Kidney epithelial cell (primary cell): ENCODE measurements around the gene WFDC11. TPM values are rescaled to one million over a fixed set of nuclear protein-coding genes. Genes with fewer than 3 reads are reported as not detected.
"Not testable (repeated sequence)": the region's sequence is repeated elsewhere in the genome, so short reads cannot be mapped to it uniquely, and the experiment has no call there.

Experiments
- DNase-seq: peaks from one replicate; pipeline ENCODE4 v3.0.0-alpha.2; 2010; ENCODE audit warnings: low read depth
- H3K27me3 ChIP-seq: 2 replicates; pipeline ENCODE4 v1.6.0; 2011; ENCODE audit warnings: low read length; ENCODE audit not compliant: control insufficient read depth, insufficient read depth
- H3K36me3 ChIP-seq: 2 replicates; pipeline ENCODE4 v1.5.1; 2011; ENCODE audit warnings: low read length; ENCODE audit not compliant: control insufficient read depth, insufficient read depth
- H3K4me3 ChIP-seq: 2 replicates; pipeline ENCODE4 v1.5.1; 2011; ENCODE audit warnings: low read depth, mild to moderate bottlenecking, control low read depth, low read length
- total RNA-seq: library from RNA; depleted of rRNA; stranded (reverse); fragments of >200 nt; gene quantifications from 2 replicates; pipeline ENCODE4 v1.2.3, GENCODE V29; 2015
- TF ChIP-seq, protein P1 (sequence below): IDR thresholded peaks from 2 replicates; pipeline ENCODE4 v1.5.1; 2011; ENCODE audit warnings: mild to moderate bottlenecking, moderate library complexity, low read length, control low read depth, inconsistent platforms; ENCODE audit not compliant: insufficient read depth, poor library complexity, severe bottlenecking

Gene WFDC11
- not detected in 2 replicates for total RNA-seq

DNA sequence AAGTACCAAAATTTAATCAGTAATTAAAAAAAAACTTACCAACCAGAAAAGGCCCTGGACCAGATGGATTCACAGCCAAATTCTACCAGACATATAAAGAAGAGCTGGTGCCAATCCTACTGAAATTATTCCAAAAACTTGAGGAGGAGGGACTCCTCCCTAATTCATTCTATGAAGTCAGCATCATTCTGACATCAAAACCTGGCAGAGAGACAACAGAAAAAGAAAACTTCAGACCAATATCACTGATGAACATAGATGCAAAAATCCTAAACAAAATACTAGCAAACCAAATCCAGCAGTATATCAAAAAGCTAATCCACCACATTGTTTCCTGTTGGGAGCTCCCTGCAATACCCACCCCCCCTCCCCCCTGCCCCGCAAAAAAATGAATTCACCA is at the start of gene WFDC11:
Gene WFDC11 (minus strand): TSS at position 101 of the 400 bp plus-strand sequence. CDS start 19,639 bp downstream, outside the sequence.
- no peak for DNase-seq
- TF ChIP-seq, protein P1, sequence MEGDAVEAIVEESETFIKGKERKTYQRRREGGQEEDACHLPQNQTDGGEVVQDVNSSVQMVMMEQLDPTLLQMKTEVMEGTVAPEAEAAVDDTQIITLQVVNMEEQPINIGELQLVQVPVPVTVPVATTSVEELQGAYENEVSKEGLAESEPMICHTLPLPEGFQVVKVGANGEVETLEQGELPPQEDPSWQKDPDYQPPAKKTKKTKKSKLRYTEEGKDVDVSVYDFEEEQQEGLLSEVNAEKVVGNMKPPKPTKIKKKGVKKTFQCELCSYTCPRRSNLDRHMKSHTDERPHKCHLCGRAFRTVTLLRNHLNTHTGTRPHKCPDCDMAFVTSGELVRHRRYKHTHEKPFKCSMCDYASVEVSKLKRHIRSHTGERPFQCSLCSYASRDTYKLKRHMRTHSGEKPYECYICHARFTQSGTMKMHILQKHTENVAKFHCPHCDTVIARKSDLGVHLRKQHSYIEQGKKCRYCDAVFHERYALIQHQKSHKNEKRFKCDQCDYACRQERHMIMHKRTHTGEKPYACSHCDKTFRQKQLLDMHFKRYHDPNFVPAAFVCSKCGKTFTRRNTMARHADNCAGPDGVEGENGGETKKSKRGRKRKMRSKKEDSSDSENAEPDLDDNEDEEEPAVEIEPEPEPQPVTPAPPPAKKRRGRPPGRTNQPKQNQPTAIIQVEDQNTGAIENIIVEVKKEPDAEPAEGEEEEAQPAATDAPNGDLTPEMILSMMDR: no peak
- Histone ChIP-seq H3K4me3 (no peak within 1 kb of the TSS), H3K27me3 (no peaks in the 10 kb centered on the region), H3K36me3 (no peaks in the 10 kb centered on the region)

DNA sequence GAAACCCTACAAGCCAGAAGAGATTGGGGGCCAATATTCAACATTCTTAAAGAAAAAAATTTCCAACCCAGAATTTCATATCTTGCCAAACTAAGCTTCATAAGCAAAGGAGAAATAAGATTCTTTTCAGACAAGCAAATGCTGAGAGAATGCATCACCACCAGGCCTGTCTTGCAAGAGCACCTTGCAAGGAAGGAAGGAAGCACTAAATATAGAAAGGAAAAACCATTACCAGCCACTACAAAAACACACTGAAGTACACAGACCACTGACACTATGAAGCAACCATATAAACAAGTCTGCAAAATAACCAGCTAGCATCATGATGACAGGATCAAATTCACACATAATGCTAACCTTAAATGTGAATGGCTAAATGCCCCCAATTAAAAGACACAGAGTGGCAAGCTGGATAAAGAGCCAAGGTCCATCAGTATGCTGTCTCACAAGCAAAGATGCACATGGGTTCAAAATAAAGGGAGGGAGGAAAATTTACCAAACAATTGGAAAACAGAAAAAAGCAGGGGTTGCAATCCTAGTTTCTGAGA is 46.2 kb upstream of the WFDC11 start:
- H3K4me3 ChIP-seq, DNase-seq, H3K36me3 ChIP-seq, H3K27me3 ChIP-seq: not testable (repeated sequence)

DNA sequence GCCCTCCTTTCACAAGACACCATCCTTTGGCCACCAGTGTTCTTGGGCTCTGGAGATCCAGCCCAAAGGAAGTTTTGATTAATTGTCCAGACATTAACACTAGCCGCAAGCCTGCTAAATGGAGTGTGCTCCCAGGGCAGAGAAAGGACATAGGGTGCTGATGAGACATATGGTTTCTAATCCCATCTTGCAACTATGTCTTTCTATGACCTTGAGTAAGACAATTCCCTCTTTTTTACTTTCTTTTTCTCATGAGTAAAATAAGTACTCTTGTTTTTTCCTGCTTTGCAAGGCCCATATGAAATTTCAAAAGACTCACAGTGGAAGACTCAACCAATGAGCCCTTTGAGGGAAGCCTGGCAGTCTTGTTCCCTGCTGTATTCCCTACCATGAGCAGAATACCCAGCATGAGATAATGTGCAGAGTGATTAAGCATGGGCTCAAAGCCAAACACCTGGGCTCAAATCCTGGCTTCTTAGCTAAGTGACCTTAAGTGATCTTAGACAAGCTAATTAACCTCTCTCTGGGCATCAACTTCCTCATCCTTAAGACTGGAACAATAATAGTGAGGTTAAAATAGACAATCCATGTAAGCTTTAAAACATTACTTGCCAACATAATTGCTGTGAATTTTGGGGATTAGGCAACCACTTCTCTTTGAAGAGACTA is 35.1 kb upstream of the WFDC11 start, which contains the start of gene WFDC10B:
Gene WFDC10B (minus strand): TSS at position 51 of the 669 bp plus-strand sequence. CDS start 19,027 bp downstream, outside the sequence.
- TF ChIP-seq, protein P1: no peak
- no peaks in the 10 kb centered on the region for H3K27me3 ChIP-seq

DNA sequence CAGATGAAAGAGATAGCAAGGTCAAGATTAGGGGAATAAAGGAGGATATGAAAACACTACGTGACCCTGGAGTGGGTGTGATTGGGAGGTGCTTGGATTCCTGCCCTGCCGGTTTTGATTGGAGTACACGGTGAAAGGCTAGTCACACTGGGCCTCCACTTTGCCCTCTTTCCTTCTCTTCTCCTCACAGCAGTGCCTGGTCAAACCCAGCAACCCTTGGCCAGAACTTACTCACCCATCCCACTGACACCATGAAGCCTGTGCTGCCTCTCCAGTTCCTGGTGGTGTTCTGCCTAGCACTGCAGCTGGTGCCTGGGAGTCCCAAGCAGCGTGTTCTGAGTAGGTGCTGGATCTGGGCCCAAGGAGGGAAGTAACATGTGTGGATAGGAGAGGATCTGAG is 31.8 kb upstream of the WFDC11 start, which contains the start of gene WFDC13:
Gene WFDC13 (plus strand): TSS at position 166 of the 400 bp plus-strand sequence. CDS start 86 bp downstream, at position 252.
- DNase-seq: no peak
- TF ChIP-seq, protein P1: no peak
- H3K27me3 ChIP-seq: no peaks in the 10 kb centered on the region
- H3K36me3 ChIP-seq: no peaks in the 10 kb centered on the region
- no peak within 1 kb of the TSS for H3K4me3 ChIP-seq

More for the DNA sequence above, 35.1 kb upstream of the WFDC11 start, which contains the start of gene WFDC10B:
- Histone ChIP-seq H3K36me3 (no peaks in the 10 kb centered on the region), H3K4me3 (no peak within 1 kb of the TSS)
- no peak for DNase-seq

DNA sequence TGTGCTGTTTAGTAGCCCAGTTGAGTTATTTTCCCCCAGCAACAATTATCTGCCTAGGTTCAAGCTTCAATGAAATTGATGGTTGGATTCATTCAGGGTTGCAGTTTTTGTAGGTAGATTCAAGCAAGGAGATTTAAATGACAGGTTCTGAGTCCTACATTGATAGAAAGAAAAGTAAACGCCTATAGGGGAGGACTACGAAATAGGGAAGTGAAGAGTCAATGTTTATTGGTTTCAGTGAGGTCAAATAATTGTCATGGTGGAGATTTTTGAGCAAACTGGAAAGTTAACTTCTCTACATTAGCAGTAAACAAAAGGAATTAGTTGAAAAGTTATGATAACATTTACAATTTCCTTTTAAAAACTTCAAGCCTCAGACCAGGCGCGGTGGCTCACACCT is 31.1 kb upstream of the WFDC11 start:
- Histone ChIP-seq H3K4me3 (no peak overlapping the region), H3K36me3 (no peaks in the 10 kb centered on the region), H3K27me3 (no peaks in the 10 kb centered on the region)
- no peak for DNase-seq
- TF ChIP-seq, protein P1: no peak

DNA sequence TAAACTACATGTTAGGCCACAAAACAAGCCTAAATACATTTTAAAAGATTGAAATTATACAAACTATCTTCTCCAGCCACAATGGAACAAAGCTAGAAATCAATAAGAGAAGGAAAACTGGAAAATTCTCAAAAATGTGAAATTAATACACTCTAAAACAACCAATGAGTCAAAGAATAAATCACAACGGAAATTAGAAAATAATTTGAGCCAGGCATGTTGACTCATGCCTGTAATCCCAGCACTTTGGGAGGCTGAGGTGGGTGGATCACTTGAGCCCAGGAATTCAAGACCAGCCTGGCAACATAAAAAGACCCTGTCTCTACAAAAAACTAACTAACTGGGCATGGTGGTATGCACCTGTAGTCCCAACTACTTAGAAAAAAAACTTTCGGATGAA is 25.5 kb upstream of the WFDC11 start:
- no peaks in the 10 kb centered on the region for H3K27me3 ChIP-seq
- no peak overlapping the region for H3K4me3 ChIP-seq
- TF ChIP-seq, protein P1: no peak
- DNase-seq: no peak
- H3K36me3 ChIP-seq: no peaks in the 10 kb centered on the region

DNA sequence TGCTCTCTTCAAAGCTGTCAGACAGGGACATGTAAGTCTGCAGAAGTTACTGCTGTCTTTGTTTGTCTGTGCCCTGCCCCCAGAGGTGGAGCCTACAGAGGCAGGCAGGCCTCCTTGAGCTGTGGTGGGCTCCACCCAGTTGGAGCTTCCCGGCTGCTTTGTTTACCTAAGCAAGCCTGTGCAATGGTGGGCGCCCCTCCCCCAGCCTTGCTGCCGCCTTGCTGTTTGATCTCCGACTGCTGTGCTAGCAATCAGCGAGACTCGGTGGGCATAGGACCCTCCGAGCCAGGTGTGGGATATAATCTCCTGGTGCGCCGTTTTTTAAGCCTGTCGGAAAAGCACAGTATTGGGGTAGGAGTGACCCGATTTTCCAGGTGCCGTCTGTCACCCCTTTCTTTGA is 23.3 kb upstream of the WFDC11 start:
- not testable (repeated sequence) for H3K4me3 ChIP-seq, H3K36me3 ChIP-seq, H3K27me3 ChIP-seq, DNase-seq
